IMR-90 (cell line): ENCODE results near the gene NDUFS3. TPM values are rescaled to one million over a fixed set of nuclear protein-coding genes. Genes with fewer than 3 reads are reported as not detected.

ENCODE experiments used
- ATAC-seq: fragments of 200-7000 bp; cut with Tn5 transposase; 2 replicates; pipeline ENCODE4 v1.9.1; 2020; ENCODE audit warnings: low read depth, mild to moderate bottlenecking, moderate library complexity
- BruUV-seq: library from RNA; stranded (reverse); fragments of 400-500 nt; replicated peaks from 2 replicates; lab custom pipeline; 2021; lab: Mats Ljungman, UMichigan
- CTCF ChIA-PET: fragments of 300-600 bp; formaldehyde crosslinking; extraction: SDS; loops from one replicate; lab custom pipeline; 2021; ENCODE audit warnings: antibody characterized with exemption; lab: Yijun Ruan, JAX
- POLR2A ChIA-PET: fragments of 300-600 bp; sonication (Branson Sonifier 250); formaldehyde crosslinking; loops from one replicate; lab custom pipeline; 2022; ENCODE audit warnings: antibody characterized with exemption; ENCODE audit not compliant: unreplicated experiment; lab: Charles Lee
- DNase-seq: peaks from one replicate; pipeline ENCODE4 v3.0.0; 2013
- H2AFZ ChIP-seq: replicated peaks from 2 replicates; pipeline ENCODE3; 2013; ENCODE audit warnings: low read length, mild to moderate bottlenecking; ENCODE audit not compliant: poor library complexity
- H2AK5ac ChIP-seq: 2 replicates; pipeline ENCODE4 v1.6.1; 2013; ENCODE audit warnings: low read depth, low read length, inconsistent platforms
- H2AK9ac ChIP-seq: replicated peaks from 2 replicates; pipeline ENCODE3; 2013; ENCODE audit warnings: mild to moderate bottlenecking, low read depth, low read length, moderate library complexity; ENCODE audit not compliant: poor library complexity
- H2BK120ac ChIP-seq: 2 replicates; pipeline ENCODE4 v1.6.1; 2013; ENCODE audit warnings: low read depth, low read length, inconsistent platforms
- H2BK15ac ChIP-seq: 3 replicates; pipeline ENCODE4 v1.6.1; 2013; ENCODE audit warnings: low read depth, low read length, inconsistent platforms
- H2BK20ac ChIP-seq: 2 replicates; pipeline ENCODE4 v1.6.1; 2013; ENCODE audit warnings: low read depth, mild to moderate bottlenecking, inconsistent platforms, low read length, moderate library complexity
- H2BK5ac ChIP-seq: 2 replicates; pipeline ENCODE4 v1.6.1; 2013; ENCODE audit warnings: mild to moderate bottlenecking, low read depth, low read length, inconsistent platforms; ENCODE audit not compliant: poor library complexity, severe bottlenecking
- H3K14ac ChIP-seq: replicated peaks from 2 replicates; pipeline ENCODE4 v1.6.1; 2013; ENCODE audit warnings: low read depth, low read length, inconsistent platforms
- H3K18ac ChIP-seq: 2 replicates; pipeline ENCODE4 v1.6.1; 2013; ENCODE audit warnings: low read depth, low read length, control low read depth
- H3K23ac ChIP-seq: 2 replicates; pipeline ENCODE4 v1.6.1; 2013; ENCODE audit warnings: low read depth, low read length, inconsistent platforms
- H3K27ac ChIP-seq: 2 replicates; pipeline ENCODE4 v1.5.1; 2013; ENCODE audit warnings: mild to moderate bottlenecking, control low read depth, low read length; ENCODE audit not compliant: insufficient read depth
- H3K27me3 ChIP-seq: 2 replicates; pipeline ENCODE4 v1.6.1; 2013; ENCODE audit warnings: low read length; ENCODE audit not compliant: control insufficient read depth, insufficient read depth
- H3K36me3 ChIP-seq: 2 replicates; pipeline ENCODE4 v1.6.1; 2013; ENCODE audit warnings: low read length, mixed read lengths; ENCODE audit not compliant: control insufficient read depth, insufficient read depth
- H3K4ac ChIP-seq: 2 replicates; pipeline ENCODE4 v1.6.1; 2013; ENCODE audit warnings: low read depth, low read length, inconsistent platforms
- H3K4me1 ChIP-seq: 2 replicates; pipeline ENCODE4 v1.6.1; 2013; ENCODE audit warnings: low read length, mixed read lengths; ENCODE audit not compliant: control insufficient read depth, insufficient read depth
- H3K4me2 ChIP-seq: 2 replicates; pipeline ENCODE4 v1.6.1; 2013; ENCODE audit warnings: low read depth, mild to moderate bottlenecking, control low read depth, low read length, moderate library complexity
- H3K4me3 ChIP-seq: 2 replicates; pipeline ENCODE4 v1.5.1; 2013; ENCODE audit warnings: low read depth, mild to moderate bottlenecking, control low read depth, low read length, moderate library complexity; ENCODE audit not compliant: insufficient read depth
- H3K56ac ChIP-seq: 2 replicates; pipeline ENCODE4 v1.6.1; 2013; ENCODE audit warnings: low read length, inconsistent platforms; ENCODE audit not compliant: insufficient read depth; ENCODE audit errors: extremely low read depth
- H3K79me1 ChIP-seq, 2 experiments: 2 replicates each; pipeline ENCODE4 v1.6.1; 2013; ENCODE audit warnings: low read length in 2 of 2, inconsistent platforms in 1 of 2, low read depth in 1 of 2
- H3K9ac ChIP-seq: 2 replicates; pipeline ENCODE4 v1.6.1; 2013; ENCODE audit warnings: low read depth, low read length, control low read depth
- H3K9me1 ChIP-seq: 2 replicates; pipeline ENCODE4 v1.6.1; 2013; ENCODE audit warnings: low read length, inconsistent platforms; ENCODE audit not compliant: insufficient read depth
- H3K9me3 ChIP-seq: 2 replicates; pipeline ENCODE4 v1.6.1; 2013; ENCODE audit warnings: low read length; ENCODE audit not compliant: control insufficient read depth, insufficient read depth
- H4K20me1 ChIP-seq: 2 replicates; pipeline ENCODE4 v1.6.1; 2013; ENCODE audit warnings: low read length, inconsistent platforms; ENCODE audit not compliant: insufficient read depth
- H4K5ac ChIP-seq: 2 replicates; pipeline ENCODE4 v1.6.1; 2013; ENCODE audit warnings: mild to moderate bottlenecking, low read depth, low read length, control low read depth
- H4K8ac ChIP-seq, 2 experiments: 2 replicates each; pipeline ENCODE4 v1.6.1; 2013; ENCODE audit warnings: low read depth in 2 of 2, low read length in 2 of 2, control low read depth in 1 of 2, inconsistent platforms in 1 of 2
- H4K91ac ChIP-seq: 2 replicates; pipeline ENCODE4 v1.6.1; 2013; ENCODE audit warnings: low read depth, low read length, inconsistent platforms; ENCODE audit not compliant: insufficient read depth
- MAZ ChIP-seq: IDR thresholded peaks from 2 replicates; pipeline ENCODE4 v1.6.1; 2012; ENCODE audit warnings: low read depth, mild to moderate bottlenecking, low read length, improper control_type of control experiment, moderate library complexity, borderline replicate concordance
- MXI1 ChIP-seq: IDR thresholded peaks from 2 replicates; pipeline ENCODE4 v1.6.1; 2012; ENCODE audit warnings: low read depth, mild to moderate bottlenecking, low read length, moderate library complexity, borderline replicate concordance
- POLR2A ChIP-seq: IDR thresholded peaks from 2 replicates; pipeline ENCODE4 v1.6.1; 2012; ENCODE audit warnings: mild to moderate bottlenecking, low read depth, low read length
- RCOR1 ChIP-seq: IDR thresholded peaks from 2 replicates; pipeline ENCODE4 v1.6.1; 2012; ENCODE audit warnings: mild to moderate bottlenecking, low read length, improper control_type of control experiment; ENCODE audit not compliant: insufficient replicate concordance
- RFX5 ChIP-seq: IDR thresholded peaks from 2 replicates; pipeline ENCODE4 v1.8.0; 2012; ENCODE audit warnings: low read depth, mild to moderate bottlenecking, low read length, moderate library complexity
- SMC3 ChIP-seq: fragments of 150-350 bp; IDR thresholded peaks from 2 replicates; pipeline ENCODE4 v1.6.1; 2016; ENCODE audit warnings: low read depth, mild to moderate bottlenecking, antibody characterized with exemption, low read length, moderate library complexity
- WGBS, 2 experiments: methylation state at CpG; one replicate each; pipeline versions ENCODE4 v1.1.5 to v1.1.7; 2013; ENCODE audit warnings: missing lambda C conversion rate in 2 of 2; ENCODE audit not compliant: insufficient read length in 1 of 2; ENCODE audit errors: extremely low coverage in 2 of 2; 5-methylcytosine and 5-hydroxymethylcytosine counted together
- dilution Hi-C: fragments of 300-500 bp; cut with HindIII; formaldehyde crosslinking; loops from one replicate; pipeline ENCODE4 v1.14.3; 2018; ENCODE audit warnings: low sequenced_read_pairs; ENCODE audit not compliant: unreplicated experiment
- in situ Hi-C: fragments of 300-500 bp; cut with MboI; formaldehyde crosslinking; loops from 3 replicates; pipeline ENCODE4 v1.14.3; 2019; ENCODE audit warnings: low sequenced_read_pairs, inconsistent platforms, mixed read lengths
- intact Hi-C: fragments of 100-400 bp; cut with micrococcal nuclease; formaldehyde crosslinking; loops from 2 replicates; pipeline ENCODE4 v1.10.0; 2022
- polyA plus RNA-seq, 3 experiments: library from polyadenylated mRNA; depleted of rRNA; stranded (reverse); fragments of >200 nt; gene quantifications; 2 replicates each; pipeline ENCODE4 v1.2.3, GENCODE V29; 2012; ENCODE audit warnings: low replicate concordance in 1 of 3
- total RNA-seq: library from RNA; depleted of rRNA; stranded (reverse); fragments of >200 nt; gene quantifications from 2 replicates; pipeline ENCODE4 v1.2.3, GENCODE V29; 2012
- TF ChIP-seq, protein P1 (sequence below): fragments of 150-350 bp; IDR thresholded peaks from 2 replicates; pipeline ENCODE4 v1.6.1; 2016; ENCODE audit warnings: low read depth, mild to moderate bottlenecking, low read length, moderate library complexity, borderline replicate concordance

Gene NDUFS3
- total and polyA plus RNA-seq, 2 of the 4 experiments (the other 2 are of a cell fraction), result 77.1 to 108 TPM

GRCh38 chr11:47599902-47600301 is 21.0 kb downstream of the NDUFS3 start:
- H3K36me3 ChIP-seq, result no peaks in the 10 kb centered on the region
- no peak overlapping the region for H3K9ac ChIP-seq
- H3K27me3 ChIP-seq, result peaks cover 12% of the 10 kb centered on the region
- H4K91ac ChIP-seq, result no peak overlapping the region
- in situ Hi-C loops, result no loop called here
- DNase-seq, result no peak
- H2BK15ac ChIP-seq, result no peak overlapping the region
- no peak overlapping the region for H3K56ac ChIP-seq
- no peak overlapping the region for H2AFZ ChIP-seq
- H4K20me1 ChIP-seq, result no peaks in the 10 kb centered on the region
- no peak overlapping the region for H3K4ac ChIP-seq
- H3K9me3 ChIP-seq, result no peaks in the 10 kb centered on the region
- no peak overlapping the region for H3K4me3 ChIP-seq
- no peak overlapping the region for H2AK9ac ChIP-seq
- H2BK120ac ChIP-seq, result no peak overlapping the region
- intact Hi-C loops, result no loop called here
- TF ChIP-seq, protein P1, sequence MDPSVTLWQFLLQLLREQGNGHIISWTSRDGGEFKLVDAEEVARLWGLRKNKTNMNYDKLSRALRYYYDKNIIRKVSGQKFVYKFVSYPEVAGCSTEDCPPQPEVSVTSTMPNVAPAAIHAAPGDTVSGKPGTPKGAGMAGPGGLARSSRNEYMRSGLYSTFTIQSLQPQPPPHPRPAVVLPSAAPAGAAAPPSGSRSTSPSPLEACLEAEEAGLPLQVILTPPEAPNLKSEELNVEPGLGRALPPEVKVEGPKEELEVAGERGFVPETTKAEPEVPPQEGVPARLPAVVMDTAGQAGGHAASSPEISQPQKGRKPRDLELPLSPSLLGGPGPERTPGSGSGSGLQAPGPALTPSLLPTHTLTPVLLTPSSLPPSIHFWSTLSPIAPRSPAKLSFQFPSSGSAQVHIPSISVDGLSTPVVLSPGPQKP, result no peak
- TF ChIP-seq MAZ, result no peak
- no peak for TF ChIP-seq POLR2A
- TF ChIP-seq RFX5, result no peak
- no peak for TF ChIP-seq SMC3
- no peak for TF ChIP-seq MXI1
- TF ChIP-seq RCOR1, result no peak
- dilution Hi-C loops, result no loop called here
- ChIA-PET CTCF (interaction anchor here (0.8 kb wide), 1 partner anchor 89 kb away, joined by 3 read pairs; no protein-coding TSS in a partner anchor), POLR2A (no interaction called here)
- H3K79me1 ChIP-seq, result no peaks in the 10 kb centered on the region
- no peak overlapping the region for H3K23ac ChIP-seq
- no peak overlapping the region for H2BK20ac ChIP-seq
- H3K4me2 ChIP-seq, result no peak overlapping the region
- no peak overlapping the region for H3K27ac ChIP-seq
- H2AK5ac ChIP-seq, result no peak overlapping the region
- H4K5ac ChIP-seq, result no peak overlapping the region
- BruUV-seq, result no TSS peak
- no peak overlapping the region for H3K14ac ChIP-seq
- no peaks in the 10 kb centered on the region for H3K9me1 ChIP-seq
- no peak overlapping the region for H4K8ac ChIP-seq
- no peak for ATAC-seq
- 50% methylated on average over 4 of the region's 4 CpGs; no CpG with 5 or more reads in 1 of the 2 experiments for WGBS, 2 experiments
- no peaks in the 10 kb centered on the region; the same call in 1 of the 2 replicates for H3K4me1 ChIP-seq
- H3K18ac ChIP-seq, result no peak overlapping the region
- no peak overlapping the region for H2BK5ac ChIP-seq
